H9 (cell line): Measurements from ENCODE around the gene FAM162A. TPM values are rescaled to one million over a fixed set of nuclear protein-coding genes. Genes with fewer than 3 reads are reported as not detected.

Source experiments
- DNase-seq: peaks from one replicate; pipeline ENCODE4 v3.0.0-alpha.2; 2017
- H2AFZ ChIP-seq: one replicate; pipeline ENCODE4 v1.6.1; 2013; ENCODE audit warnings: mild to moderate bottlenecking, low read length, control low read depth, moderate library complexity
- H2AK5ac ChIP-seq: 2 replicates; pipeline ENCODE4 v1.6.1; 2013; ENCODE audit warnings: low read length, control low read depth, mixed read lengths; ENCODE audit not compliant: insufficient read length
- H2BK120ac ChIP-seq: one replicate; pipeline ENCODE4 v1.6.1; 2013; ENCODE audit warnings: low read depth, mild to moderate bottlenecking, low read length, control low read depth, inconsistent platforms; ENCODE audit not compliant: poor library complexity, severe bottlenecking
- H2BK12ac ChIP-seq: 2 replicates; pipeline ENCODE4 v1.6.1; 2013; ENCODE audit warnings: low read length, control low read depth, mixed read lengths, low read depth; ENCODE audit not compliant: insufficient read length
- H2BK15ac ChIP-seq: 2 replicates; pipeline ENCODE4 v1.6.1; 2013; ENCODE audit warnings: low read depth, low read length, control low read depth
- H2BK20ac ChIP-seq: one replicate; pipeline ENCODE4 v1.6.1; 2013; ENCODE audit warnings: low read depth, mild to moderate bottlenecking, low read length, control low read depth, inconsistent platforms; ENCODE audit not compliant: poor library complexity, severe bottlenecking
- H2BK5ac ChIP-seq: 2 replicates; pipeline ENCODE4 v1.6.1; 2013; ENCODE audit warnings: low read length, control low read depth, mixed read lengths; ENCODE audit not compliant: insufficient read length
- H3K14ac ChIP-seq: 2 replicates; pipeline ENCODE4 v1.6.1; 2013; ENCODE audit warnings: low read length, control low read depth; ENCODE audit not compliant: insufficient read depth
- H3K18ac ChIP-seq: 2 replicates; pipeline ENCODE4 v1.6.1; 2013; ENCODE audit warnings: low read depth, mild to moderate bottlenecking, mixed read lengths, low read length, control low read depth; ENCODE audit not compliant: insufficient read length
- H3K23ac ChIP-seq: 2 replicates; pipeline ENCODE4 v1.6.1; 2013; ENCODE audit warnings: low read length, control low read depth, mixed read lengths, low read depth; ENCODE audit not compliant: insufficient read length
- H3K23me2 ChIP-seq: 2 replicates; pipeline ENCODE4 v1.6.1; 2013; ENCODE audit warnings: low read depth, mild to moderate bottlenecking, mixed read lengths, low read length, control low read depth; ENCODE audit not compliant: insufficient read length, poor library complexity, severe bottlenecking
- H3K27ac ChIP-seq: 2 replicates; pipeline ENCODE4 v1.5.1; 2013; ENCODE audit warnings: low read length, control low read depth, mixed read lengths, low read depth; ENCODE audit not compliant: insufficient read length
- H3K27me3 ChIP-seq: 2 replicates; pipeline ENCODE4 v1.6.1; 2013; ENCODE audit warnings: low read length, control low read depth, inconsistent platforms; ENCODE audit not compliant: insufficient read depth
- H3K4ac ChIP-seq: 2 replicates; pipeline ENCODE4 v1.6.1; 2013; ENCODE audit warnings: low read depth, mild to moderate bottlenecking, control low read depth, inconsistent platforms, low read length, moderate library complexity
- H3K4me1 ChIP-seq: 2 replicates; pipeline ENCODE4 v1.6.1; 2013; ENCODE audit warnings: low read length, control low read depth, inconsistent platforms; ENCODE audit not compliant: insufficient read depth
- H3K4me2 ChIP-seq: 2 replicates; pipeline ENCODE4 v1.6.1; 2013; ENCODE audit warnings: low read length, control low read depth, mixed read lengths; ENCODE audit not compliant: insufficient read length, insufficient read depth
- H3K56ac ChIP-seq: 2 replicates; pipeline ENCODE4 v1.6.1; 2013; ENCODE audit warnings: low read depth, mild to moderate bottlenecking, mixed read lengths, low read length, control low read depth; ENCODE audit not compliant: insufficient read length
- H3K79me1 ChIP-seq: 2 replicates; pipeline ENCODE4 v1.6.1; 2013; ENCODE audit warnings: low read depth, mild to moderate bottlenecking, moderate library complexity, low read length, control low read depth, inconsistent platforms; ENCODE audit not compliant: insufficient read depth, poor library complexity, severe bottlenecking
- H3K79me2 ChIP-seq: 2 replicates; pipeline ENCODE4 v1.6.1; 2013; ENCODE audit warnings: low read length, control low read depth, inconsistent platforms; ENCODE audit not compliant: insufficient read depth
- H3K9ac ChIP-seq: 2 replicates; pipeline ENCODE4 v1.6.1; 2013; ENCODE audit warnings: low read length, control low read depth, mixed read lengths; ENCODE audit not compliant: insufficient read length; ENCODE audit errors: extremely low read depth
- H3K9me3 ChIP-seq: one replicate; pipeline ENCODE4 v1.6.1; 2013; ENCODE audit warnings: low read depth, low read length, inconsistent platforms; ENCODE audit not compliant: control insufficient read depth
- H3T11ph ChIP-seq: one replicate; pipeline ENCODE4 v1.6.1; 2013; ENCODE audit warnings: mild to moderate bottlenecking, low read length, control low read depth, inconsistent platforms
- H4K20me1 ChIP-seq: one replicate; pipeline ENCODE4 v1.6.1; 2013; ENCODE audit not compliant: control insufficient read depth, insufficient read length, insufficient read depth
- H4K5ac ChIP-seq: 2 replicates; pipeline ENCODE4 v1.6.1; 2013; ENCODE audit warnings: low read depth, mild to moderate bottlenecking, mixed read lengths, low read length, control low read depth; ENCODE audit not compliant: insufficient read length
- H4K8ac ChIP-seq: replicated peaks from 2 replicates; pipeline ENCODE4 v1.6.1; 2013; ENCODE audit warnings: low read length, control low read depth, mixed read lengths, low read depth; ENCODE audit not compliant: insufficient read length
- H4K91ac ChIP-seq: 2 replicates; pipeline ENCODE4 v1.6.1; 2013; ENCODE audit warnings: low read depth, mild to moderate bottlenecking, moderate library complexity, mixed read lengths, low read length, control low read depth; ENCODE audit not compliant: insufficient read length
- H3K27ac Mint-ChIP-seq, 3 experiments: 2 replicates in 2 of 3; 3 replicates in 1 of 3; pipeline ENCODE4 v1.8.0; 2020 to 2021; ENCODE audit warnings: mixed read lengths in 3 of 3, mild to moderate bottlenecking in 1 of 3, moderate library complexity in 1 of 3
- H3K27me3 Mint-ChIP-seq: 2 replicates; pipeline ENCODE4 v1.8.0; 2021; ENCODE audit warnings: low read depth, mild to moderate bottlenecking, moderate library complexity, mixed read lengths
- H3K36me3 Mint-ChIP-seq, 3 experiments: 2 replicates in 2 of 3; 3 replicates in 1 of 3; pipeline ENCODE4 v1.8.0; 2020 to 2021; ENCODE audit warnings: low read depth in 3 of 3, mixed read lengths in 3 of 3; ENCODE audit not compliant: insufficient read depth in 1 of 3
- H3K4me1 Mint-ChIP-seq, 2 experiments: 2 replicates each; pipeline ENCODE4 v1.8.0; 2020; ENCODE audit warnings: mixed read lengths in 2 of 2
- H3K4me3 Mint-ChIP-seq, 2 experiments: 2 replicates in 1 of 2; 3 replicates in 1 of 2; pipeline ENCODE4 v1.8.0; 2020 to 2021; ENCODE audit warnings: mild to moderate bottlenecking in 2 of 2, mixed read lengths in 2 of 2, moderate library complexity in 1 of 2
- H3K9me3 Mint-ChIP-seq, 2 experiments: 2 replicates in 1 of 2; 3 replicates in 1 of 2; pipeline ENCODE4 v1.8.0; 2020; ENCODE audit warnings: mild to moderate bottlenecking in 2 of 2, mixed read lengths in 2 of 2, moderate library complexity in 1 of 2
- CTCF ChIP-seq: fragments of 200-600 bp; sonication (generic); conservative IDR thresholded peaks from 3 replicates; pipeline ENCODE4 v1.8.0; 2021; ENCODE audit warnings: antibody characterized with exemption, mild to moderate bottlenecking
- WGBS: extraction: QIAGEN DNeasy Blood & Tissue Kit; methylation state at CpG from one replicate; pipeline ENCODE4 v1.1.7; 2013; ENCODE audit warnings: missing lambda C conversion rate, low lambda C conversion rate, mixed read lengths; ENCODE audit not compliant: insufficient read length; ENCODE audit errors: extremely low coverage; 5-methylcytosine and 5-hydroxymethylcytosine counted together
- total RNA-seq: library from RNA; stranded (reverse); gene quantifications from 2 replicates; pipeline ENCODE4 v1.2.1, GENCODE V29; 2021

The FAM162A gene
- total RNA-seq, 1 experiment from 2014 or later = 78.5 TPM

GRCh38 chr3:122421101-122421500, 37.1 kb downstream of the FAM162A start:
- Histone ChIP-seq H4K20me1 (no peaks in the 10 kb centered on the region), H4K5ac (no peak overlapping the region), H3K14ac (no peak overlapping the region), H2BK5ac (no peak overlapping the region), H3T11ph (no peak overlapping the region), H2BK20ac (no peak overlapping the region), H3K79me1 (no peaks in the 10 kb centered on the region), H3K4me2 (no peak overlapping the region), H3K9ac (no peak overlapping the region), H3K9me3 (no peaks in the 10 kb centered on the region), H2BK15ac (no peak overlapping the region), H3K27me3 (no peaks in the 10 kb centered on the region), H3K23ac (no peak overlapping the region), H4K91ac (no peak overlapping the region), H3K4ac (no peak overlapping the region), H2AK5ac (no peak overlapping the region), H2BK12ac (no peak overlapping the region), H2BK120ac (no peak overlapping the region), H4K8ac (no peak overlapping the region), H3K79me2 (no peaks in the 10 kb centered on the region), H3K56ac (no peak overlapping the region), H3K23me2 (no peaks in the 10 kb centered on the region), H3K27ac (no peak overlapping the region), H3K4me1 (no peaks in the 10 kb centered on the region), H3K18ac (no peak overlapping the region), H2AFZ (no peak overlapping the region)
- no peak overlapping the region for H3K4me3 Mint-ChIP-seq
- no peaks in the 10 kb centered on the region; a peak in 1 of 5 replicates for H3K9me3 Mint-ChIP-seq
- WGBS = no CpG with 5 or more reads among the region's 4 CpGs
- TF ChIP-seq CTCF = no peak
- no peaks in the 10 kb centered on the region for H3K27me3 Mint-ChIP-seq
- DNase-seq = no peak
- H3K27ac Mint-ChIP-seq = no peak overlapping the region
- peaks cover 6 to 8% of the 10 kb centered on the region in 2 experiments for H3K4me1 Mint-ChIP-seq
- H3K36me3 Mint-ChIP-seq = peaks cover 0 to 20% (median 9%) of the 10 kb centered on the region in 3 experiments; a peak in 6 of 7 replicates
